DOHH2 (cell line): ENCODE data around the gene EFNA5.

Experiments used
- EZH2phosphoT487 ChIP-seq: fragments of 200-600 bp; sonication (generic); IDR thresholded peaks from 2 replicates; pipeline ENCODE4 v1.6.1; 2017; ENCODE audit warnings: borderline replicate concordance, mild to moderate bottlenecking, antibody characterized with exemption, low read length, moderate library complexity, mixed read lengths
- TF ChIP-seq, protein P1 (sequence below): fragments of 200-600 bp; sonication (generic); IDR thresholded peaks from one replicate; pipeline ENCODE4 v1.5.1; 2014; ENCODE audit warnings: antibody characterized with exemption, mild to moderate bottlenecking, low read depth, low read length; ENCODE audit not compliant: poor library complexity, severe bottlenecking

GRCh38 chr5:107387526-107388140, 283.1 kb downstream of the EFNA5 start:
- TF ChIP-seq, protein P1, sequence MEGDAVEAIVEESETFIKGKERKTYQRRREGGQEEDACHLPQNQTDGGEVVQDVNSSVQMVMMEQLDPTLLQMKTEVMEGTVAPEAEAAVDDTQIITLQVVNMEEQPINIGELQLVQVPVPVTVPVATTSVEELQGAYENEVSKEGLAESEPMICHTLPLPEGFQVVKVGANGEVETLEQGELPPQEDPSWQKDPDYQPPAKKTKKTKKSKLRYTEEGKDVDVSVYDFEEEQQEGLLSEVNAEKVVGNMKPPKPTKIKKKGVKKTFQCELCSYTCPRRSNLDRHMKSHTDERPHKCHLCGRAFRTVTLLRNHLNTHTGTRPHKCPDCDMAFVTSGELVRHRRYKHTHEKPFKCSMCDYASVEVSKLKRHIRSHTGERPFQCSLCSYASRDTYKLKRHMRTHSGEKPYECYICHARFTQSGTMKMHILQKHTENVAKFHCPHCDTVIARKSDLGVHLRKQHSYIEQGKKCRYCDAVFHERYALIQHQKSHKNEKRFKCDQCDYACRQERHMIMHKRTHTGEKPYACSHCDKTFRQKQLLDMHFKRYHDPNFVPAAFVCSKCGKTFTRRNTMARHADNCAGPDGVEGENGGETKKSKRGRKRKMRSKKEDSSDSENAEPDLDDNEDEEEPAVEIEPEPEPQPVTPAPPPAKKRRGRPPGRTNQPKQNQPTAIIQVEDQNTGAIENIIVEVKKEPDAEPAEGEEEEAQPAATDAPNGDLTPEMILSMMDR, result no peak
- no peak for TF ChIP-seq EZH2phosphoT487
